LNCAP (cell line): ENCODE data around the gene MAG.

Source experiments
- TF ChIP-seq, protein P1 (sequence below): fragments of 450-650 bp; IDR thresholded peaks from 2 replicates; pipeline ENCODE4 v1.5.1; 2017; ENCODE audit warnings: mild to moderate bottlenecking

MAG gene

GRCh38 chr19:35251456-35251855, 40.5 kb upstream of the MAG start:
- TF ChIP-seq, protein P1, sequence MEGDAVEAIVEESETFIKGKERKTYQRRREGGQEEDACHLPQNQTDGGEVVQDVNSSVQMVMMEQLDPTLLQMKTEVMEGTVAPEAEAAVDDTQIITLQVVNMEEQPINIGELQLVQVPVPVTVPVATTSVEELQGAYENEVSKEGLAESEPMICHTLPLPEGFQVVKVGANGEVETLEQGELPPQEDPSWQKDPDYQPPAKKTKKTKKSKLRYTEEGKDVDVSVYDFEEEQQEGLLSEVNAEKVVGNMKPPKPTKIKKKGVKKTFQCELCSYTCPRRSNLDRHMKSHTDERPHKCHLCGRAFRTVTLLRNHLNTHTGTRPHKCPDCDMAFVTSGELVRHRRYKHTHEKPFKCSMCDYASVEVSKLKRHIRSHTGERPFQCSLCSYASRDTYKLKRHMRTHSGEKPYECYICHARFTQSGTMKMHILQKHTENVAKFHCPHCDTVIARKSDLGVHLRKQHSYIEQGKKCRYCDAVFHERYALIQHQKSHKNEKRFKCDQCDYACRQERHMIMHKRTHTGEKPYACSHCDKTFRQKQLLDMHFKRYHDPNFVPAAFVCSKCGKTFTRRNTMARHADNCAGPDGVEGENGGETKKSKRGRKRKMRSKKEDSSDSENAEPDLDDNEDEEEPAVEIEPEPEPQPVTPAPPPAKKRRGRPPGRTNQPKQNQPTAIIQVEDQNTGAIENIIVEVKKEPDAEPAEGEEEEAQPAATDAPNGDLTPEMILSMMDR = no peak

DNA sequence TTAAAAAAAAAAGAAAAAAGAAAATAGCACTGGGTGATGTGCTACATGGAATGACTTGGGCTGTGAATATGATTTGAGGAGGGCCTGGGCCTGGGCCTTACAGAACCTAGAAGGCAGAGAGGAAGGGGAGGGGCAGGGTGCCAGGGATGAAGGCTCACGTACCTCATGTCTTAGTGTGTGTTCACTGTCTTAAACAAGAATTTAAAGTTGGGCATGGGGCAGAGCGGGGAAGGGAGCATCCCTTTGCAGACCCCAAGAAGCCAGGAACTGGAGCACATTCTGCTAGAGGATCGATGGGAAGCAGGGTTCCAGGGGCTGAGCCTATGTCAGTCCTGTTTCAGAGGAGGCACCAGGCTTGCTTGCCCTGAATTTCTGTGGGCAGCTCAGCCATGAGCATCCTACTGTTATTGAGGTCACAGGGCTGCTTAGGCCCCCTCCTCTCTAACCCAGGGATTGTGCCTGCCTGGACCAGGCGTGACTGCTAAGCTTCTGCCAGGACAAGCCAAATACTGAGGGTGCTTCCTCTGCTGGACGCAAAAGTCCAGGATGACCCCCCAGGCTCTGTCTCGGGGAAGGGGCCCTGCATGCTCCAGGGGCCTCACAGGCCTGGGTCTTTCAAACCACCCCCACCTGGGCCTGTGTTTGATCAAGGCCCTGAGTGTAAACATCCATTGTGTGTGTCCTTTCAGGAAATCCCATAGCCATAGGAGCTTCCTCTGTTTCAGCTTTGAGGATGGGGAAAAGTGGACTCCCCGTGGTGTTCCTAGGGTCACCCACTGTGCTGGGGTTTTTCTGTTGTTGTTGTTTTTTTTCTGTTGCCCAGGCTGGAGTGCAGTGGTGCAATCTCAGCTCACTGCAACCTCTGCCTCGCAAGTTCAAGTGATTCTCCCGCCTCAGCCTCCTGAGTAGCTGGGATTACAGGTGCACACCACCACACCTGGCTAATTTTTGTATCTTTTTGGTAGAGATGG, 38.4 kb upstream of the MAG start:
- TF ChIP-seq, protein P1 = no peak

GRCh38 chr19:35254341-35255297, 37.3 kb upstream of the MAG start:
- TF ChIP-seq, protein P1 = no peak

- TF ChIP-seq, protein P1 = no peak
Observed at GRCh38 chr19:35256566-35256965, 35.4 kb upstream of the MAG start.

GRCh38 chr19:35257113-35257461, 34.9 kb upstream of the MAG start:
- TF ChIP-seq, protein P1 = no peak

GRCh38 chr19:35260694-35261304, 31.2 kb upstream of the MAG start:
- TF ChIP-seq, protein P1 = no peak

DNA sequence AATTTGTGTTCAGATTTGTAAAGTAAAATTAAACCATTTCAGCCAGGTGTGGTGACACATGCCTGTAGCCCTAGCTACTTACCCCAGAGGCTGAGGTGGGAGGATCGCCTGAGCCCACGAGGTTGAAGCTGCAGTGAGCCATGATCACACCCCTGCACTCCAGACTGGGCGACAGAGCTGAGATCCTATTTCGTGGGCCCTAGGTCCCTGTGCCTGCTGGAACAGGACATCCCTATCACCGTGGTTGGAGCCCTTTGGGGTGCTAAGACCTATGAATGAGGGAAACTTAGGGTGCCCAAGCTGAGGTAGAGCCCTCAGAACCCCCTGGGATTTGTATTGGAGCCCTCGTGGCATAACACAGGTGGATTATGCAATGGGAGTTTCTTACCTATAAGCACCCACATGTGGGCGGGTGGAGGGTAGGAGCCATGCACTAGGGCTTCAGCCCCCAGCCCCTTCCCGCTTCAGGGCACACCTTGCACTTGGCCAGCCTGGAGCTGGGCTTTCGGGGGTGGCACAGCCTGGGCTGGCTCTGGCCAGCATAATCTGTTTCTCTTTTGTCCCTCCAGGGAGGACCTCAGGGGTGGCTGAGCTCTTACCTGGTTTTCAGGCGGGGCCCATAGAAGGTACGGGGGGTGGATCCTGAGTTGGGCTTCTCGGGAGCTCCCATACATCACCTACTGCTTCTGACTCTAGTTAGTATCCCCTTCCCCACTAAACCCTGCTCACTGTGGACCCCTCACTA, 30.4 kb upstream of the MAG start:
- TF ChIP-seq, protein P1 = no peak
